ENCODE measurements around the gene EHBP1. TPM values are rescaled to one million over a fixed set of nuclear protein-coding genes. Genes with fewer than 3 reads are reported as not detected.

Gene EHBP1
- total and polyA plus RNA-seq, 2 donors (not counting 1 experiment from before 2014, with no cell fraction given), result 129 to 191 TPM

- no peak overlapping the region for H3K4me3 ChIP-seq (replicated peaks in 1 of 4; ENCODE audit: control extremely low read depth in 1 of 4, insufficient read depth in 1 of 4, low read depth in 3 of 4, low read length in 4 of 4)
- peaks cover 15% of the 10 kb centered on the region for H3K4me1 ChIP-seq (ENCODE audit: control insufficient read depth, extremely low read depth, insufficient read depth, low read length)
- H3K27ac ChIP-seq (ENCODE audit: insufficient read depth, low read length), result no peak overlapping the region
- no peak overlapping the region for H3K9ac ChIP-seq (ENCODE audit: insufficient read depth, low read length)
- no peak overlapping the region for H2AFZ ChIP-seq (ENCODE audit: low read length)
- H3K4me2 ChIP-seq (ENCODE audit: extremely low read depth, insufficient read depth, low read length), result no peak overlapping the region
- H3K36me3 ChIP-seq (ENCODE audit: control insufficient read depth, insufficient read depth, low read length), result no peaks in the 10 kb centered on the region
- H3K9me3 ChIP-seq (ENCODE audit: control insufficient read depth, insufficient read depth, low read depth, low read length), result no peaks in the 10 kb centered on the region
- peaks cover 30% of the 10 kb centered on the region for H3K79me2 ChIP-seq (ENCODE audit: control insufficient read depth, insufficient read depth, low read length)
- H3K27me3 ChIP-seq (ENCODE audit: control insufficient read depth, insufficient read depth, low read length), result no peaks in the 10 kb centered on the region
- TF ChIP-seq CTCF (conservative IDR thresholded peaks at IDR 0.05 in 1 of 2, IDR thresholded peaks at IDR 0.05 in 1 of 2; ENCODE audit: low read depth in 1 of 2, low read length in 2 of 2) (no peak), EZH2 (IDR thresholded peaks at IDR 0.05; ENCODE audit: low read length, missing control alignments) (no peak)
- no peaks in the 10 kb centered on the region for H4K20me1 ChIP-seq (ENCODE audit: control insufficient read depth, extremely low read depth, insufficient read depth, low read length)
- DNase-seq (ENCODE audit: low read depth in 2 of 2), result peak; percentile 57 to 75
Measured at GRCh38 chr2:62785216-62785615, 79.7 kb downstream of the EHBP1 start.

- Histone ChIP-seq H3K4me2 (ENCODE audit: extremely low read depth, insufficient read depth, low read length) (no peak overlapping the region), H3K79me2 (ENCODE audit: control insufficient read depth, insufficient read depth, low read length) (peaks cover 30% of the 10 kb centered on the region), H4K20me1 (ENCODE audit: control insufficient read depth, extremely low read depth, insufficient read depth, low read length) (no peaks in the 10 kb centered on the region), H3K36me3 (ENCODE audit: control insufficient read depth, insufficient read depth, low read length) (no peaks in the 10 kb centered on the region), H2AFZ (ENCODE audit: low read length) (no peak overlapping the region), H3K9ac (ENCODE audit: insufficient read depth, low read length) (no peak overlapping the region), H3K9me3 (ENCODE audit: control insufficient read depth, insufficient read depth, low read depth, low read length) (no peaks in the 10 kb centered on the region), H3K4me1 (ENCODE audit: control insufficient read depth, extremely low read depth, insufficient read depth, low read length) (peaks cover 15% of the 10 kb centered on the region), H3K27me3 (ENCODE audit: control insufficient read depth, insufficient read depth, low read length) (no peaks in the 10 kb centered on the region), H3K4me3 (replicated peaks in 1 of 4; ENCODE audit: control extremely low read depth in 1 of 4, insufficient read depth in 1 of 4, low read depth in 3 of 4, low read length in 4 of 4) (no peak overlapping the region), H3K27ac (ENCODE audit: insufficient read depth, low read length) (no peak overlapping the region)
- DNase-seq (ENCODE audit: low read depth in 2 of 2), result peak; percentile 66 to 69
- TF ChIP-seq CTCF (conservative IDR thresholded peaks at IDR 0.05 in 1 of 2, IDR thresholded peaks at IDR 0.05 in 1 of 2; ENCODE audit: low read depth in 1 of 2, low read length in 2 of 2) (no peak), EZH2 (IDR thresholded peaks at IDR 0.05; ENCODE audit: low read length, missing control alignments) (no peak)
Measured at GRCh38 chr2:62785810-62786597, 80.5 kb downstream of the EHBP1 start.

- no peaks in the 10 kb centered on the region for H3K9me3 ChIP-seq (ENCODE audit: control insufficient read depth, insufficient read depth, low read depth, low read length)
- peaks cover 29% of the 10 kb centered on the region for H3K79me2 ChIP-seq (ENCODE audit: control insufficient read depth, insufficient read depth, low read length)
- peaks cover 2% of the 10 kb centered on the region for H4K20me1 ChIP-seq (ENCODE audit: control insufficient read depth, extremely low read depth, insufficient read depth, low read length)
- no peaks in the 10 kb centered on the region for H3K27me3 ChIP-seq (ENCODE audit: control insufficient read depth, insufficient read depth, low read length)
- H2AFZ ChIP-seq (ENCODE audit: low read length), result no peak overlapping the region
- H3K27ac ChIP-seq (ENCODE audit: insufficient read depth, low read length), result no peak overlapping the region
- H3K4me3 ChIP-seq (replicated peaks in 1 of 4; ENCODE audit: control extremely low read depth in 1 of 4, insufficient read depth in 1 of 4, low read depth in 3 of 4, low read length in 4 of 4), result no peak overlapping the region
- H3K9ac ChIP-seq (ENCODE audit: insufficient read depth, low read length), result no peak overlapping the region
- H3K4me1 ChIP-seq (ENCODE audit: control insufficient read depth, extremely low read depth, insufficient read depth, low read length), result peaks cover 15% of the 10 kb centered on the region
- peak in 1 of 2 donors; percentile 44 for TF ChIP-seq CTCF (conservative IDR thresholded peaks at IDR 0.05 in 1 of 2, IDR thresholded peaks at IDR 0.05 in 1 of 2; ENCODE audit: low read depth in 1 of 2, low read length in 2 of 2)
- no peak for TF ChIP-seq EZH2 (IDR thresholded peaks at IDR 0.05; ENCODE audit: low read length, missing control alignments)
- no peak overlapping the region for H3K4me2 ChIP-seq (ENCODE audit: extremely low read depth, insufficient read depth, low read length)
- no peaks in the 10 kb centered on the region for H3K36me3 ChIP-seq (ENCODE audit: control insufficient read depth, insufficient read depth, low read length)
- DNase-seq (ENCODE audit: low read depth in 2 of 2), result peak; percentile 47 to 74
Measured at GRCh38 chr2:62787386-62787785, 81.9 kb downstream of the EHBP1 start.

Data from fibroblast of lung (primary cell).